SU-DHL-6 (cell line): ENCODE measurements around the gene PPP6R1.

ENCODE experiments used
- CTCF ChIP-seq: fragments of 200-600 bp; sonication (generic); IDR thresholded peaks from one replicate; pipeline ENCODE4 v1.5.1; 2017; ENCODE audit warnings: antibody characterized with exemption, mild to moderate bottlenecking, low read length, moderate library complexity; ENCODE audit not compliant: insufficient read depth, poor library complexity, severe bottlenecking
- EZH2phosphoT487 ChIP-seq: fragments of 200-600 bp; sonication (generic), shearing (Covaris generic); conservative IDR thresholded peaks from 2 replicates; pipeline ENCODE4 v1.6.1; 2018; ENCODE audit warnings: mild to moderate bottlenecking, antibody characterized with exemption, low read length, moderate library complexity, mixed read lengths

GRCh38 chr19:55250262-55251036 is 8.4 kb downstream of the PPP6R1 start:
- no peak for TF ChIP-seq CTCF
- TF ChIP-seq EZH2phosphoT487, result no peak
